Heart left ventricle (tissue), 16 donors: ENCODE results near the gene HIPK2. TPM values are rescaled to one million over a fixed set of nuclear protein-coding genes. Genes with fewer than 3 reads are reported as not detected.

Experiments used
- ATAC-seq, 4 donors: fragments of 200-7000 bp; cut with Tn5 transposase; one replicate each; pipeline ENCODE4 v1.9.1; 2020 to 2022; ENCODE audit warnings: moderate library complexity in 4 of 4, mild to moderate bottlenecking in 3 of 4, moderate number of reproducible peaks in 1 of 4
- DNase-seq, 5 donors: peaks; one replicate each; pipeline ENCODE4 v3.0.0-alpha.2; 2020
- H3K27ac ChIP-seq, 12 donors: fragments of 200-600 bp; sonication (generic) in 4 of 12; one replicate each; pipeline versions ENCODE4 v1.5.0 to v1.8.0; 2016 to 2022; ENCODE audit warnings: mild to moderate bottlenecking in 2 of 12
- H3K27me3 ChIP-seq, 9 donors: fragments of 200-600 bp; sonication (generic) in 2 of 9; one replicate each; pipeline versions ENCODE4 v1.5.1 to v1.8.0; 2016 to 2022; ENCODE audit warnings: mild to moderate bottlenecking in 3 of 9
- H3K36me3 ChIP-seq, 9 donors: fragments of 200-600 bp; sonication (generic) in 2 of 9; one replicate each; pipeline versions ENCODE4 v1.5.0 to v1.8.0; 2018 to 2022; ENCODE audit warnings: mild to moderate bottlenecking in 2 of 9
- H3K4me1 ChIP-seq, 12 donors: fragments of 200-600 bp; sonication (generic) in 4 of 12; one replicate each; pipeline versions ENCODE4 v1.5.0 to v1.8.0; 2016 to 2022; ENCODE audit warnings: mild to moderate bottlenecking in 3 of 12
- H3K4me3 ChIP-seq, 12 donors: fragments of 200-600 bp; sonication (generic) in 4 of 12; one replicate each; pipeline versions ENCODE4 v1.5.0 to v1.8.0; 2017 to 2022; ENCODE audit warnings: mild to moderate bottlenecking in 9 of 12, moderate library complexity in 4 of 12
- H3K9me3 ChIP-seq, 12 donors: fragments of 200-600 bp; sonication (generic) in 4 of 12; one replicate each; pipeline versions ENCODE4 v1.5.0 to v1.8.0; 2016 to 2022; ENCODE audit warnings: mild to moderate bottlenecking in 1 of 12
- POLR2A ChIP-seq, 2 donors: fragments of 450-650 bp; IDR thresholded peaks; one replicate each; pipeline ENCODE4 v1.6.1; 2017; ENCODE audit warnings: antibody characterized with exemption in 2 of 2, mild to moderate bottlenecking in 2 of 2, moderate library complexity in 2 of 2
- WGBS, 4 donors: extraction: QIAGEN DNeasy Blood & Tissue Kit in 2 of 4; methylation state at CpG; one replicate each; pipeline versions ENCODE4 v1.1.5 to v1.1.7; 2013 to 2018; 5-methylcytosine and 5-hydroxymethylcytosine counted together
- intact Hi-C, 10 donors: fragments of 100-400 bp; cut with DNase I; formaldehyde crosslinking; loops; one replicate each; pipeline versions ENCODE4 v1.11.1 to v1.14.2; 2022
- polyA plus RNA-seq, 2 donors: library from polyadenylated mRNA; stranded (reverse); fragments of 200-250 nt; gene quantifications; one replicate each; pipeline ENCODE4 v1.2.3, GENCODE V29; 2013
- total RNA-seq, 9 donors: library from RNA; depleted of rRNA in 2 of 9; stranded (reverse); fragments of >200 nt in 2 of 9; fragmentation: NEBNext Ultra II Directional in 3 of 9; extraction: Animal tissue kit (Norgen Biotek cat#: 25700) in 3 of 9; gene quantifications; one replicate each; pipeline versions ENCODE4 v1.1.0 to v1.2.4, GENCODE V29; 2016 to 2023
- TF ChIP-seq, protein P1 (sequence below), 12 donors: fragments of 200-600 bp; sonication (generic) in 4 of 12; IDR thresholded peaks; one replicate each; pipeline versions ENCODE4 v1.5.0 to v1.8.0; 2018 to 2022; ENCODE audit warnings: antibody characterized with exemption in 12 of 12, mild to moderate bottlenecking in 5 of 12
- donor health status: ischemic (EF 13 %, LVEDD 7.1; RV severe dilation, severe dysfunction).
- donor health status: healthy with polysubstance abuse.
- donor health status: DM: no; HTN: yes; CAD: no.
- donor health status: DM: no; HTN: no; CAD: no.
- donor health status: ischemic (EF 25% LVEDD 6.9; RV normal size, moderate dysfunction).
- donor health status: ischemic (EF 25% LVEDD 5.7; RV mildly dilated, moderate dysfunction).
- donor health status: healthy.
- donor health status: DM: yes; HTN: yes; CAD: no.
- donor health status: ischemic (EF 35%, LVEDD 5.7; RV mildly dilated, moderate dysfunction).
- donor health status: nonischemic (EF 11% LVEDD 7.7; RV severe dilation, severe dysfunction).
- donor health status: DM: yes; HTN: yes; CAD: no.
- donor health status: PGD.
- donor health status: ischemic (EF 29% LVEDD 5.4; RV normal size, mild dysfunction).
- donor health status: nonischemic (EF 23%, LVEDD 6.1; RV moderate dilation, normal function).

Gene HIPK2
- total and polyA plus RNA-seq, 11 donors = 43.2 to 244 (median 143) TPM

DNA sequence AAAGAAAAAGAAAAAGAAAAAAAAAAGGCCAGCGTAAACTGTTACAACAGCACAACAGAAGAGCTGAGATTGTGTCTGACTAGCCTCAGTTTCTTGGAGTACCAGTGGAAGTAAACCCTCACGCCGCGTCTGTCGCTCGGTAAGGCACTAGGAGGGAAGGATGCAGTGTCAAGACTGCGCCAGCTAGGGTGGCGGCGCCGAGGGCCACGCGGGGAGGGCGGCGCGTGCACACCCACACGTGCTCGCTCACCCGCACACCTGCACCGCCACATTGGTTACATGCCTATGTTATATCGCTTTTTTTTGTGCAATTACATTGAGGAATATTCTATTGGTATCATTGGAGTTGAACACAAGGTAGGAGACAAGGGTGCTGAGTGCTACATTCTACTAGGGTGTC, 206.1 kb downstream of the HIPK2 start:
- H3K4me1 ChIP-seq = peaks cover 0 to 15% (median 3%) of the 10 kb centered on the region in 12 donors
- no peak overlapping the region for H3K4me3 ChIP-seq
- H3K27ac ChIP-seq = no peak overlapping the region
- intact Hi-C loops = no loop called here
- TF ChIP-seq, protein P1, sequence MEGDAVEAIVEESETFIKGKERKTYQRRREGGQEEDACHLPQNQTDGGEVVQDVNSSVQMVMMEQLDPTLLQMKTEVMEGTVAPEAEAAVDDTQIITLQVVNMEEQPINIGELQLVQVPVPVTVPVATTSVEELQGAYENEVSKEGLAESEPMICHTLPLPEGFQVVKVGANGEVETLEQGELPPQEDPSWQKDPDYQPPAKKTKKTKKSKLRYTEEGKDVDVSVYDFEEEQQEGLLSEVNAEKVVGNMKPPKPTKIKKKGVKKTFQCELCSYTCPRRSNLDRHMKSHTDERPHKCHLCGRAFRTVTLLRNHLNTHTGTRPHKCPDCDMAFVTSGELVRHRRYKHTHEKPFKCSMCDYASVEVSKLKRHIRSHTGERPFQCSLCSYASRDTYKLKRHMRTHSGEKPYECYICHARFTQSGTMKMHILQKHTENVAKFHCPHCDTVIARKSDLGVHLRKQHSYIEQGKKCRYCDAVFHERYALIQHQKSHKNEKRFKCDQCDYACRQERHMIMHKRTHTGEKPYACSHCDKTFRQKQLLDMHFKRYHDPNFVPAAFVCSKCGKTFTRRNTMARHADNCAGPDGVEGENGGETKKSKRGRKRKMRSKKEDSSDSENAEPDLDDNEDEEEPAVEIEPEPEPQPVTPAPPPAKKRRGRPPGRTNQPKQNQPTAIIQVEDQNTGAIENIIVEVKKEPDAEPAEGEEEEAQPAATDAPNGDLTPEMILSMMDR (IDR thresholded peaks at IDR 0.05) = no peak
- TF ChIP-seq POLR2A (IDR thresholded peaks at IDR 0.05) = no peak
- DNase-seq (no peak), ATAC-seq (no peak)
- 93 to 98% (median 97%) methylated on average over 20 of the region's 20 CpGs for WGBS, 4 donors
- peaks cover 0 to 74% (median 56%) of the 10 kb centered on the region in 9 donors for H3K36me3 ChIP-seq
- H3K27me3 ChIP-seq = no peaks in the 10 kb centered on the region
- no peaks in the 10 kb centered on the region for H3K9me3 ChIP-seq

DNA sequence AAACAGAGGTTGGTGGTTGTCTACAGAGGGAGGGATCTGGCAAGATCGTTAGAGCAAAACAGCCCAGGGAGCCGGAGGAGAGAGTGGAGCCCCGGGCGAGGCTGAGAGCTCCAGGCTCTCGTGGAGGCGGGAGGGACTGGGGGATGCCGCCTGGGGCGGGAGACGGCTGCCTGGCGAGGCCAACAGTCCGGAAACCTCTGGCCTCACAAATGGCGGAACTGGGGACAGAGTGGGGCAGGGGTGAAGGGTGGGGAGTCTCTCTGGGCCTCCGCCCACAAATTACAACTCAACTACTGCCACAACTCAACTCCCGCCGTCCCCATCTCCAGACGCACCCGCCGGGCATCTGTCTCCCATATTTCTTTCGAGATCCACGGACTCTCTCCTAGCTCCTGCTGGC, 206.6 kb downstream of the HIPK2 start:
- no peak for TF ChIP-seq POLR2A (IDR thresholded peaks at IDR 0.05)
- TF ChIP-seq, protein P1 (IDR thresholded peaks at IDR 0.05) = no peak
- no peak for ATAC-seq
- H3K27ac ChIP-seq = no peak overlapping the region
- DNase-seq = no peak
- H3K4me3 ChIP-seq = no peak overlapping the region
- no peaks in the 10 kb centered on the region for H3K9me3 ChIP-seq
- H3K27me3 ChIP-seq = no peaks in the 10 kb centered on the region
- H3K4me1 ChIP-seq = peaks cover 0 to 15% (median 3%) of the 10 kb centered on the region in 12 donors
- H3K36me3 ChIP-seq = peaks cover 0 to 73% (median 51%) of the 10 kb centered on the region in 9 donors
- WGBS, 4 donors = 87 to 93% (median 91%) methylated on average over 20 of the region's 20 CpGs
- intact Hi-C loops = no loop called here

DNA sequence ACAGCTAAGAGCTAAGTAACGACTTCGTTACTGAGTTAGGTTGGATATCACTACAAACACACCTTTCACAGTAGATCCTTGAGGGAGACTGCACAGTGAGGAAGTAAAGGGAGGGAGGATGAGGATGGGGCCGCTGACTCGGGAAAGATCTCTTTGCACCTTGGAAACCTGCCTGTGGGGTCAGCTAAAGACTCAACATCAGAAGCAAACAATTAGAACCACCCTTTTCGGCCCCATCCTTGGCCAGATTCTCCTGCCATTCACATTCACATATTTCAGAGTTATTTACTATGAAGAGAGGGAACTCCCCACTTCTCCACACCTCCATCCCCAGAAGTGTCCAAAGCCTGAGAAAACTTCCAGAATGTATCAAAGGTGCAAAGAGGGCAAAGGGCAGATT, 207.2 kb downstream of the HIPK2 start:
- ATAC-seq (no peak), DNase-seq (no peak)
- 83 to 91% (median 88%) methylated on average over 5 of the region's 5 CpGs for WGBS, 4 donors
- peaks cover 0 to 68% (median 47%) of the 10 kb centered on the region in 9 donors for H3K36me3 ChIP-seq
- intact Hi-C loops = no loop called here
- no peak overlapping the region for H3K4me3 ChIP-seq
- H3K4me1 ChIP-seq = peaks cover 0 to 15% (median 3%) of the 10 kb centered on the region in 12 donors
- no peaks in the 10 kb centered on the region for H3K27me3 ChIP-seq
- H3K9me3 ChIP-seq = no peaks in the 10 kb centered on the region
- no peak overlapping the region for H3K27ac ChIP-seq
- TF ChIP-seq POLR2A (IDR thresholded peaks at IDR 0.05) = no peak
- TF ChIP-seq, protein P1 (IDR thresholded peaks at IDR 0.05) = no peak

DNA sequence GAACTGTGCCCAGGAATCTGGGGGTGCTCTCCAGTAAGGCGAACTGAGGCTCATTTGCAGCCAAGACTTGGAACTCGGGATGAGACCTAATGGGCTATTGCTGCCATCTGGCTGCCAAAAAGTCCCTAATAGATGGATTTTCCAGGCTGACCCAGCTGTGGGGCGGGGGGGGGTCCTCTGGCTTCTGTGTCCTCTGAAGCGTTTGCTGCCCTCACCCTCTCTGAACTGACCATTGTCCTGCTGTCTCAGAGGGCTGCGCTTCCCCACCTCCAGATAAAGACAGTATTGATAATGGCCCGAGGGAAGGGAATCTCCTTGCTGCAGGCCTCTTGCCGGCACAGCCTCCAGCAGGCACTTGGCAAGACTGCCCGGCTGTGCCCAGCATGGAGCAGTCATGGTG, 207.7 kb downstream of the HIPK2 start:
- DNase-seq (peak in 1 of 5 donors; percentile 9), ATAC-seq (no peak)
- WGBS, 4 donors = 73 to 78% (median 76%) methylated on average over 7 to 8 of the region's 8 CpGs
- no peak for TF ChIP-seq POLR2A (IDR thresholded peaks at IDR 0.05)
- TF ChIP-seq, protein P1 (IDR thresholded peaks at IDR 0.05) = peak in 1 of 12 donors; percentile 14
- peaks cover 0 to 15% (median 4%) of the 10 kb centered on the region in 12 donors for H3K4me1 ChIP-seq
- H3K9me3 ChIP-seq = peaks cover 0 to 4% (median 0%) of the 10 kb centered on the region in 12 donors
- no peaks in the 10 kb centered on the region for H3K27me3 ChIP-seq
- no peak overlapping the region for H3K27ac ChIP-seq
- H3K4me3 ChIP-seq = no peak overlapping the region
- intact Hi-C loops = no loop called here
- H3K36me3 ChIP-seq = peaks cover 0 to 63% (median 42%) of the 10 kb centered on the region in 9 donors
